ENCODE results near the gene TBC1D22A. TPM values are rescaled to one million over a fixed set of nuclear protein-coding genes. Genes with fewer than 3 reads are reported as not detected.

The TBC1D22A gene
- total and polyA plus RNA-seq, 8 donors, result 12.0 to 17.6 (median 15.3) TPM

DNA sequence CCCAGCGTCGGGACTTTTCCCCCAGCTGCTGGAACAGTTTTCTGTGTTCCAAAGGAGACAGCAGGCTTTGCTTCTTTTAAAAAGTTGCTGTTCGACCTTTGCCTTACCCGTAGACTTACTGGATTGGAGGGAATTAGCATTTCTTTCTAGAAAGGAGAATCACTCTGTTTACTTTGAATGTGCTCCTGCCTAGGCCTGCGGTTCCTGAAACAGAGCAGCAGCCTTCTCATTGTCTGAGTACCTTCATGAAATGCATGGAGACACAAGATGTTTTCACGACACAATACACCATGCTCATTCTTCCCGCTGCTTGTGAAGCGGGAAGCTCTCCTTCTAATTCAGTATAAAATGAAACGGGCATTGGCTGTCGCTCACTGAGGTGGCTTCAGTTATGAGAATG is 196.2 kb downstream of the TBC1D22A start:
- Histone ChIP-seq H3K27ac (no peak overlapping the region), H3K4me1 (no peaks in the 10 kb centered on the region), H3K9me3 (no peaks in the 10 kb centered on the region), H3K4me3 (no peak overlapping the region), H3K36me3 (no peaks in the 10 kb centered on the region), H3K27me3 (no peaks in the 10 kb centered on the region)
- no peak for TF ChIP-seq CTCF (IDR thresholded peaks at IDR 0.05)
- no peak for DNase-seq
- intact Hi-C loops (cut with DNase I), result no loop called here
- 93 to 95% methylated on average over 10 of the region's 10 CpGs for WGBS, 2 donors
- no peak for FAIRE-seq
- ATAC-seq, result no peak

DNA sequence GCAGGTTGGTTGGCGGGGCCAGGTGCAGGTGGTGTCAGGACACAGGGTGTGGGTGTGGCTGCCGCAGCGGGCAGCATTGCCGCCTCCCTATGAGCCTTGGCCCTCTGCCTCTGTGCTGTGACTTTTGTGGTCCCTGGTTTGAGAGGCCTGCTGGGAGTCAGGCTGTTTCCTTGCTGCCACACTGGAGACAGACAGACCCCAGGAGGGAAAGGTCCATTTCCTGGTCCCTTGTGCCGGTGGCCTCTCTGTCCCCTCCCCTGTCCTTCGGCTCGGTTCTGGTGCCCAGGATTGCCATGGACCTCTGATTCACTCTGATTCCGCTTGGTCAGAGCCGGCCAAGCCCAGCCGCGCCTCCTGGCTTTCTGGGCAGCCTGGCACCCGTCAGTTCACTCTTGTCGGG is 196.9 kb downstream of the TBC1D22A start:
- no peaks in the 10 kb centered on the region for H3K4me1 ChIP-seq
- DNase-seq (no peak), ATAC-seq (no peak), FAIRE-seq (no peak)
- WGBS, 2 donors, result 97% methylated on average over 12 to 13 of the region's 13 CpGs
- no peaks in the 10 kb centered on the region for H3K9me3 ChIP-seq
- no peak overlapping the region for H3K27ac ChIP-seq
- TF ChIP-seq CTCF (IDR thresholded peaks at IDR 0.05), result no peak
- no peak overlapping the region for H3K4me3 ChIP-seq
- H3K36me3 ChIP-seq, result no peaks in the 10 kb centered on the region
- intact Hi-C loops (cut with DNase I), result no loop called here
- H3K27me3 ChIP-seq, result no peaks in the 10 kb centered on the region

DNA sequence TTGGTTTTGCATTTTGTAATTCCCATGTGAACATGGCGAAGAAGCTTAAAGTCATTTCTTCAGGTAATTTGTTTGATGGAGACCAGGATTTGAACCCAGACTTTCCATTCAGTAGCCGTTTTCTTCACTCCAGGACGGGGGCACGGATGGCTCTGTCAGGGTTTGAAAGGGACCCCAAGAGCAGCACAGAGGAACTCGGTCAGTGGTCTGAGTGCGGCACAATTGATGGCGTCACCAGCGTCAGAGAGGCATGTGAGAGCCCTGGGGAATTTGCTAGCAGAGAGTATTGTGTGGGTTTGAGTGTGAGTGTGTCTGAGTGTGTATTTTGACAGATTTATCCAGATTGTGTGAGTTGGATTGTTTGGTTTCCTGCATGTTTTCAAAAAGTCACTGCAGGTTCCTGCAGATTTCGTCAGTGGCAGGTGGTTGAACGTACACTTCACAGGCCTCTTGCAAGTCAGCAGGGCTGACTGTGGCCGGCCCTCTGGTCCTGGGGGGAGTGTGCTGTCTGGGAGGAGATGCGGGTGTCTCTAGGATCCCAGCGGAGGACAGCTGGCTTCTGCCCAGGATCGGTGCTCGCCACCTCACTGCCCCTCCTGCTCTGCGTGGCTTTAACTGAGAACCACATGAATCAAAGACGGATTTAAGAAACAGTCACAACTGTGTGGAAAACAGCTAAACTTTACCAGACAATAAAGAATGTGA is 199.3 kb downstream of the TBC1D22A start:
- Histone ChIP-seq H3K27ac (no peak overlapping the region), H3K9me3 (no peaks in the 10 kb centered on the region), H3K36me3 (no peaks in the 10 kb centered on the region), H3K27me3 (no peaks in the 10 kb centered on the region), H3K4me1 (no peaks in the 10 kb centered on the region), H3K4me3 (no peak overlapping the region)
- intact Hi-C loops (cut with DNase I), result no loop called here
- ATAC-seq (no peak), FAIRE-seq (no peak), DNase-seq (no peak)
- TF ChIP-seq CTCF (IDR thresholded peaks at IDR 0.05), result no peak
- 87 to 92% methylated on average over 17 of the region's 17 CpGs for WGBS, 2 donors

GRCh38 chr22:46962406-46962805 is 200.0 kb downstream of the TBC1D22A start:
- no peaks in the 10 kb centered on the region for H3K27me3 ChIP-seq
- H3K4me3 ChIP-seq, result no peak overlapping the region
- 73 to 77% methylated on average over 5 of the region's 5 CpGs for WGBS, 2 donors
- H3K4me1 ChIP-seq, result no peaks in the 10 kb centered on the region
- no peak for FAIRE-seq
- H3K36me3 ChIP-seq, result no peaks in the 10 kb centered on the region
- no peak overlapping the region for H3K27ac ChIP-seq
- intact Hi-C loops (cut with DNase I), result no loop called here
- no peak for ATAC-seq
- no peaks in the 10 kb centered on the region for H3K9me3 ChIP-seq
- no peak for TF ChIP-seq CTCF (IDR thresholded peaks at IDR 0.05)
- DNase-seq, result no peak

DNA sequence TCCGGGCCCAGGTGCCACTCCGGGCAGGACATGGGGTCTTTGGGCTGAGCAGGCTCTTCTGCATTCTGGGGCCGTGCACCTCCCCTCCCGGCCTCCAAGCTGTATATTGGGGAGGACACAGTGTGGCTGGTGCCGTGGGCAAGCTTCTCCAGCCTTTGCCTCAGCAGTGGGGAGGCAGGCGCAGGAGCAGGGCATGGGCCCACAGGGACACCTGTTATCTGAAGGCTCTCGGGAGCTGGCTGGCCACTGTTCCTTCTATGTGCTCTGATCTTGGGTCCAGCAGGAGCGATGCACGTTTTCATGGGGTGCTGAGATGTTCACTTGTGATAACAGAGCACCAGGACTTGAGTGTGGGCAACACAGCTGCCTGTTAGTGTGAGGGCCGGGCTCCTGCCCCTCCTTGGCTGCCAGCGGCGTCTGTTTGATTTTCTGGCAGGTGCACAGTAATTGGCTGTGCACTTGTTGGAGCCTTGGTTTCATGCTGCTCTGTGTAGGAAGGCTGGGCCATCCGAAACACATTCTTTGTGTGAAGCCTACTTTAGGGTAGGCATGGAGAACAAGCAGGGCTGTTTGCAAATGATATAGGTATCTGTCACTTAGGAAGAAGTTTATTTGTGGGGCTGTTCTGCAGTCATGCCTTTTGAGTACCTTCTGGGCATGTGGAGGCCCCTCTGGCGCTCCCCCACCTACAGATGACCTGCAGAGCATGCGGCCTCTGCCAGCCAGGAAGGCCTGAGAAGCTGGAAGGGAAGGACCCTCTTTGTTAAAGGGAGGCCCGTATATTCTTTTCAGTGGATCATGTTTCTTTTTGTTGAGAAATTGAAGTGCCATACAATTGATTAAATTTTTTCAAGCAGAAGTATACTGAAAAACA is 201.5 kb downstream of the TBC1D22A start:
- ATAC-seq, result peak in 2 of 4 donors; percentile 45 to 61
- H3K9me3 ChIP-seq, result no peaks in the 10 kb centered on the region
- FAIRE-seq, result no peak
- TF ChIP-seq CTCF (IDR thresholded peaks at IDR 0.05), result no peak
- intact Hi-C loops (cut with DNase I), result no loop called here
- no peak overlapping the region for H3K27ac ChIP-seq
- no peak for DNase-seq
- H3K4me3 ChIP-seq, result no peak overlapping the region
- H3K27me3 ChIP-seq, result no peaks in the 10 kb centered on the region
- 83 to 88% methylated on average over 16 of the region's 16 CpGs for WGBS, 2 donors
- H3K36me3 ChIP-seq, result no peaks in the 10 kb centered on the region
- no peaks in the 10 kb centered on the region for H3K4me1 ChIP-seq
